GM19328 (cell line): Measurements from ENCODE around the gene SUMO1.

Experiments used
- ATAC-seq: cut with Tn5 transposase; IDR thresholded peaks from one replicate; pipeline ENCODE4 v1.9.1; 2021; ENCODE audit warnings: mild to moderate bottlenecking, moderate library complexity; ENCODE audit not compliant: unreplicated experiment

The SUMO1 gene

DNA sequence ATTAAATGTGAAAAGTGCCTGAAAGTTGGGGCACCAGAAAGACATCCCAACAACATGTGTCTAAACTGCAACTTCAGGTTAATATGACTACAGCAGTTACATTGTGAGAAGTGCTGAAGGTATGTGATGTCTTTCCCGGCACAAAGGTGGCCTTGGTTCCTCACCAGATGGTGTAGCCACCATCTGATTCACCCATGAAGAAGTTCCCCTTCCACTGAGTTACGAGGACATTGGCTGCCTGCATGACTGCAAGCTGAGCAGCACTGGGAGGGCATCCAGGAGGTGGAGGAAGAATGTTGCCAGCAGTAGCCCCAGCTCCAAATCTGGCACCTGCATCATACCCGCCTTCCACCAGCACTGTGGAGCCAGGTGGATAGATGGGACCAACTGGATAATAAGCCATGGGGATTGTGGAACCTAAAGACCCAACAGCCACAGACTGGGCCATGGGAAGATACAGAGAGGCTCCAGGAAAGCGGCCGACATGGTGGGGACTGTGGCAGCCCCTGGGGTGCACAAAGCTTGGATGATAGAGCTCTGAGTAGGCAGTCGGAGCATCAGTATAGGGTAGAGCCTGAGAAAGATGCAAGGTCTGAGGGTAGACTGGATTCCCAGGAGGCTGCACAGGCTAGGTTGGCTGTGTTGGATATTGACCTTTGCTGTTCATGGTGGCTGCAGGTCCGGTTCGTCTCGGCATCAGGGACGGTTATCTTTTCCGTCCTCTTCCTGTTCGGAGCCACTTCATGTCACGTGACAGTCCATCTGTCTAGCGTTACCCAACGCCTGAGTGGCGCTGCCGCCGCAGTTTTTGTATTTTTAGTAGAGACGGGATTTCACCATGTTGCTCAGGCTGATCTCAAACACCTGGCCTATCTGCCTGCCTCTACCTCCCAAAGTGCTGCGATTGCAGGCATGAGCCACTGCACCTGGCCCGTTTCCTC lies 36.9 kb downstream of the SUMO1 start:
- ATAC-seq = no peak

DNA sequence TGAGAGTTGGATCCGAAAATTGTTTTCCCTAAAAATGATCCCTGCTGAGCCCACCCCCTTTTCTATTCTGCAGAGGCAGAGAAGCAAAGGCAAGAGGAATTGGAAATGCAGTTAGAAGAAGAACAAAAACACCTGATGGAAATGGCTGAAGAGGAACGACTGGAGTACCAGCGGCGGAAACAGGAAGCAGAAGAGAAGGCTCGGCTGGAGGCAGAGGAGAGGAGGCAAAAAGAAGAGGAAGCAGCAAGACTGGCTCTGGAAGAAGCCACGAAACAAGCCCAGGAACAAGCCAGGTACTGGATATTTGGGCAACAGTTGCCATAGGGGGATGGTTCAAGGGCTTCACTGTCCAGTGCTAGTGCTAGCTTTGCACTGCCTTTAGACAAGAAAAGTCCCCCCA lies 41.7 kb downstream of the SUMO1 start:
- ATAC-seq = no peak

DNA sequence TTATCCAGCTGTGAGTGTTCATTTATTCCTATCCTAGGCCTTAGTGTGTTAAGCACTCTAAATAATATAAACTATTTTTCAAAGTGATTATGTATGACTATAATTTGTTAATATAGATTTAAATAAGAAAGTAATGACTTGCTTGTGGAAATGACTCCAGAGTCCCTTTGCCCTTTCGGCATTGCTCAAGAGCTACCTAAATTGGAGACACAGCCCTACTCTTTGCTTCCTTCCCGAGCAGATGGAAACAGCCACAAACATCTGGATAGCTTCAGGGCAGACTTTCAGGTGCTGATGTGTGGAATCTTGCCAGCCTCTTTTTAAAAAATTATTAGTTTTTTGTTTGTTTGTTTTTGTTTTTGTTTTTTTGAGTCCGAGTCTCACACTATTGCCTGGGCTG lies 44.0 kb downstream of the SUMO1 start:
- ATAC-seq = no peak

DNA sequence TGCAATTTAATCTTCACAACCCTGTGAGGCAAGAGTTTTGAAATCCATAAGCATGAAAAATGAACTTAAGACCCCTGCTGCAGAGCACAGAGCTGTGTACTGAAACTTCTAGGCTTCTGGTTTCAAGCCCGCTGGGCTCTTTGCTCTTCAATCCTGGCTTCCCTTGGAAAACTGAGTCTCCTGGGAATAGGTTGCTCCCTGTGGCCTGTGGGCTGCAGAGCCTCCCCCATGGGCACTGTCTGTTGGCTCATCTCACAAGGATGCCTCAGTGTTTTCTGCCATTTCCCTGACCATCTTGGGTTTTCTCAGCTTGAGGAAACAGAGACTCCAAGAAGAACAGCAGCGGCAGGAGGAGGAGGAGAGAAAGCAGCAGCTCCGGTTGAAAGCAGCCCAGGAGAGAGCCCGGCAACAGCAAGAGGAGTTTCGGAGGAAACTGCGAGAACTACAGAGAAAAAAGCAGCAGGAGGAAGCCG lies 44.5 kb downstream of the SUMO1 start:
- no peak for ATAC-seq

DNA sequence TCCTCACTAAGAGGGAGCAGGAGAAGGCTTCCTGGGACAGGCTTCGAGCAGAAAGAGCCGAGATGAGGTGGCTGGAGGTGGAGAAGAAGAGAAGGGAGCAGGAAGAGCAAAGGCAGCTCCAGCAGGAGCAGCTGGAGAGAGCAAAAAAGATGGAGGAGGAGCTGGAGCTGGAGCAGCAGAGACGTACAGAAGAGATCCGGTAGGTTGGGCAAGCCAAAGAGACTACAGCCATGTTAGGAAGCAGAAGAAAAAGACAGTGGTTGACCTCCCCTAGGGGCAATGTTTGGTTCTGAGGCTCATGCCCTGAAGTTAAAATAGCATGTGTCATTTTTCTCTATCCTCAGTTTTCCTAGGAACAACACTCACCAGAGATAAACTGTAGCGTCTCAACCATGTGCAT lies 45.1 kb downstream of the SUMO1 start:
- no peak for ATAC-seq

DNA sequence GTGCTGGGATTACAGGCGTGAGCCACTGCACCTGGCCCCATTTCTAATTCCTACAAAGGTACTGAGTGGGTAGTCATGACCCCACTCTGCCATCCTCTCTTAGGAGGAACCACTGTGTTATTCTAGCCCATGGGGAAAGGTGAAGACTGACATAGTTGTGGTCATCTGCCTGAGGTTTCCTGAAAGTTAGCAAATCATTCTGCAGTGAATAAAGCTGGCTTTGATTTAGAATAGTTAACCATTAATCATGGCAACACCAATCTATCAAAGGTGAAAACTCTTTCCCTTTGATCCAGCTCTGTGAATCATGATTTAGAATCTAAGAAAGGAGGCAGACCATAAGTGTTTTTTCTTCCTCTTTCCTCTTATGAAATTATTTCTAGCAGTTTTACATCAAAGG lies 50.8 kb downstream of the SUMO1 start:
- no peak for ATAC-seq

DNA sequence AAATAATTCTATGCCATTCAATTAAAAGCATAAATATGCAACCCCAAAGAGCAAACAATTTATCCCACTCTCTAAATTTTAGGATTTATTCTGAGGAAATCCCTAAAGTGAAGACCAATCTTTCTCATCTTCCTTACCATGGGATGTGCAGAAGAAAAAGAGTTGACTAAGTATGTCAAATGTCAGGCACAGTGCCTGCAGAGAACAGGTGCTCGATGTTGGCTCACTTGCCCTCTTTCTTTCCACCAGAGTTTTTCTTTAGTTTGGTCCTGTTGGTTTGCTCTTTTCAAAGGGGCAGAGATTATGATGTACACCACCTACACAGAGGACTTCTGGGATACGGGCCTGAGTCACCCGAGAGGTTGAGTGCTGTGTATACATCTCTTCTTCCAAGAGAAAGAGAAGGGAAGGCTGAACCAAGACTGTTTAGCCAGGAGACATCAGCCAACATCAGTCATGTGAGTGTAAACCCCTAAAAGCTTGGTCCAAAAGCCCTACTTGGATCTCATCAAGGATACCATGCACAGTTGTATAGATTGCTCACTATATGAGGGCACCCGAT lies 51.7 kb downstream of the SUMO1 start:
- no peak for ATAC-seq

DNA sequence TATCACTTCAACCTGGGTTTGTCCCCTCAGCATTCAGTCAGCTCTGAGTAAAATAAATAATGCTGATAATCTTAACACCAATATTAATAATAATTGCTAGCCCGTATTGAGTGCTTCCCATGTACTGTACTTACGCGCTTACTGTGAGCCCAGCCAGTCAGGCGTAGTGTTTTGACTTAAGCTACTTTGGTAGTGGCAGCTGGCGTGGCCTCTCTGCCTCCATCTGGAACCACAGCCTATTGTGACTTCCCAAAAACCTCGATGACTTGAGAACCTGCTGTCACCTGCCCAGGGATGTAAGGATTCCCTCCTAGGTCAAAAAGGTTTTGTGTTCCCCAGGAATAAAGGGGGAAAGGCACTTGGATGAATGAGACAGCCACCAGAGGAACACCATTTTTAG lies 53.2 kb downstream of the SUMO1 start:
- ATAC-seq = no peak

DNA sequence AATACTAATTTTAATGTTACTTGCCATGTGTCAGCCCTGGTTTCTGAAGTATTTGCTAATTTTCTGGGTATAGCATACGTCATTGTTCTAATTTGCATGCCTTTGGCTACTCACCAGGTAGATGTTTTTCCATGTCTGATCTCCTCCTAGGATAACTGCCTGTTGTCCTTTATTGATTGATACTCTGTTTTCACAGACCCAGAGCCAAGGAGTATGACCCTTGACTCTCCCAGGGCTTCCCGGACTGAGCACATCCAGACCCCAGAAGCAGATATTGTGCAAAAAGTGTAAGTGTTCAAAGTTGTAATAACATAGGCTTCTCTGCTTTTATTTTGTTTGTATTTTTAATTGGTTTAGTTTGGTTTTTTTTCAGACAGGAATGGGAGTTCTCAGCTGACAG lies 53.8 kb downstream of the SUMO1 start:
- no peak for ATAC-seq

DNA sequence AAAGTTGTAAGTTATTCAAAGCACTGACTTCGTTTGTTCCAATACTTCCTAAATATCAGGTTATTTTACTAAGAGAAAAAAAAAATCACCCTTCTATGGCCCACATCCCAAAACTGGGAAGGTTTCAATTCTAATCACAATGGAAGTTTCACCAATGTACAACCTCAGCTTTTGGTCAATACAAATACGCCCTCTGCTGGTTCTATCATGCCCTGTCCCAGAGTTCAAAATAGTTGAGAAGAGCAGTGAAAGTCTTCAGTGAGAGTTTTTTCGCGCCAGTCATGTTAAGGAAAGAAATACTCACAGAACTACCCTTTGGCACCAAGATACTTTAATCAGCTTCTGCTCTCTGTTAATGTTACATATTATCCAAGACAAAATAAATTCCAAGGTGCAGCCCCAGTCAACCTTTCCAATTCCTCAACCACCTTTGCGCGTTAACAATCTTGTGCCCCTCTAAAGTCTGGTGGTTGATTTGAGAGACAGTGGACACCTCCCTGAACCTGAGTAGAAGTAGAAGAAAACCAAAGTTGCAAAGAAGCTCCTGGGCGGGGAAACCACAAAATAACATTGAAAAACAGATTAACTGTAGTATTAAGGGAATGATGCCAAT lies 59.9 kb downstream of the SUMO1 start:
- ATAC-seq = no peak

DNA sequence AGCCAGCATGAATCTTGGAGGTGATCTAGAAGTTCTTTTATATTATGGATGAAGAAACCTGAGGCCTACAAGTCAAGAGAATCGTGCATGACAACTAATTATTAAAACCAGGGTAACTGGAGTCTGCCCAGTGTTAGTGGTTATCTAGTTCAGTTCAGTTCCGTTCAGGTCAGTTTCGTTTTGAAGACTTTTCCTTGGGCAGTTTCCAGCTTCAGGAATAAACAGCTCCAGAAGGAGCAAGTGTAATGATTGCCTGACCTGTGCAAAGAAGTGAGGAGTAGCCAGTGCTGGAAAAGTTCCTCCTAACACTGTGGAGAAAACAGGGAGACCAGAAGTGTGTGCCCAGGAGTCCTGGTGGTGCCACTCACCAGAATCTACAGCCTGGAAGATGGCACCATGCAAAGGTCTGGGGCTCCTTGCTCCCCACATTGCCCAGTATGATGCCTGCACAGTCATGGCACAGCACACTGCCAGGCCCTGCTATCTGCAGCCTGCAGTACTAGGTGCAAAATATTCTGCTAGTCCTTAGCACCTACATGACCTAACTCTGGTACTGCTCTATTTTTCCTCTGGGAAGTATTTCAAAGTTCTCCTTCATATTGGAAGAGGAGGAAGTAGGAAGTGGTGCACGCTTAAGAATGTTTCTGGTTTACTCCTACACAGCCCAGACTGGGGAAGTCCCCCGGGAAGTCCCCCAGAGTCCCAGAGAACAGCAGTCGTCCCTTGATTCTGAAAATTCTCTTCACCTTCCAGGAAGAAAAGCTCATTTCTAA lies 65.8 kb downstream of the SUMO1 start:
- no peak for ATAC-seq

DNA sequence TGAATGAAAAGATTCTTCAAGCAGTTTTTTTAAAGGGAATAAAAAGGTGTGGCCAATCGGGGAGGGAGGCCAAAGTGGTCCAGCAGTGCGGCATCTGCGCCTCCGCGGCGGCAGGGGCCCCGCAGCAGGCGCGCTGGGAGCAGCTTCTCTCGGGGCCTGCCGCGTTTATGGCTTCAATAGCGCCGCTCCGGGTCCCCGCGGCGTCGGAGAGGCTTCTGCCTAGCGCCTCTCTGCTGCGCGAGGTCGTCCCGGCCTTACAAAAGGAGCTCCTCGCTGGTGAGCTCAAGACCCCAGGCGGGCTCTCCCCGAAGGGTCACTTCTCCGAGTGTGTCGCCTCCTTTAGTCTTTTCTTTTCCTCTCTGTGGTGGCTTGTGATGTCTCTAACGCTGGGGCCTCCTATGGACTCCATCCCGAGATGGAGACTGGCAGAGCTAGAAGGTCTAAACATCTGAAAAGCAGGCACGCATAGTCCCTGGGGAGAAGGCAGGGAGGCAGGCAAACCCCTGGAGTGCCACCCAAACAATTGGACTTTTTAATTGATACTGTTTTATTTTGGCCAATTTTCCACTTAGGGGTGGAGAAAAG lies 67.1 kb downstream of the SUMO1 start:
- no peak for ATAC-seq

DNA sequence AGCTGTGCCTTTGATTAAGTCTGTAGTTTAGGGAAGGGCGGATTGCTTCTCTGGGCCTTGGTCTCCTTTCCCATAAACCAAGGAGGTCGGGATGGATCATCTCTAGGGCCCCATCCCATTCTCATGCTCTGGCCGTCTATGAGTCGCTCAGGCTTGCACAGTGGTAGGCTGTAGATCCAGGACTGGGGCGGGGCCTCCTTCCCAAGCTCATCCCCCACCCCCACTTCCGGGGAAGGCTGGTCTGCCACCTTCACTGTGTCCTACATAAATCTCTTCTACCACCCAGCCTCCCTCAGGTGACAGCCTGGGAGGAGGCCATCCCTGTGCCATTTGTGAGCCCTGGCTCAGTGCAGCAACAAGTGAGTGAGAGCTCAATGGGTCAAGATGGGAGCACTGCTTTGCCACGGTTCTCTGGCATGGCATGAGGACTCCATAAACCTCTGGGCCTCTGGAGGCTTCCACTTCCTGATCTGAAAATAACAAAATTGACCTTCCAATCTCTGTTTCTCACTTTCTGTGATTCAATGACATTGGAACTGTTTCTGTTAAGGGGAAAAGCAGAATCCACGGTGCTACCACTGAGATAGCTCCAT lies 68.5 kb downstream of the SUMO1 start:
- no peak for ATAC-seq

DNA sequence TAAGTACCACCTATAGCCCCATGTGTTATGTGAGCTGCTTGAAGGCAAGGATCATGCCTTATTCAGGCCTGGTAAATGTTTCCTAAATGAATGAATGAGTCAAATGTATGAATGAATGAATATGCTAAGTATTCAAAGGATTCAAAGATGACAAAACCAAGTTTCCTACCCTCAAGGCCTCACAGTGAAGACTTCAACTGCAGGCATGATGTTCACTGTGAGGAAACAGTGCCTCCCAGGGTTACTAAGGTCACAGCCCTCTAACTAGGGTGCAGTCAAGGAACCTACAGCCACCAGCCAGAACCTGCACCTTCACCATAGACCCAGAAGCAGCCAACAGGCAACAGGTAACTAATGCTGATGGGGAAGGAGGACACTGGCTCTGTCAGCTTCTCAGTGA lies 69.3 kb downstream of the SUMO1 start:
- no peak for ATAC-seq

DNA sequence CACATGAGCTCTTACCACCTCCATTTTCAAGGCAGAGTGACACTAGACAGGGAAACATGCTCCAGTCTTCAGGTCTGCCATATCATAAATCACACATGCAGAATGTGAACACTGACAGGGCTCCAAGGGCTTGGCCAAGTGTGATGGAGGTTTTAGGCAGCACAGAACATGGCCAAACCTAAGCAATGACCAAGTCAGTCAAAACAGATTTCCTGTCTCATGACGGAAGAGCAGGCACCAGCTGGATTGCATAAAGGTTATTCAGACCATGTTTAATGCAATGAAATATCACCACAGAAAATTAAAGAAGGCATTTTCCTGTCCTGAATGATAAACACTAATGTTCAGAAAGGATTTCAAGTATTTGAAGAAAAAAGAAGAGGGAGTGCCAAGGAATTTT lies 72.5 kb downstream of the SUMO1 start:
- ATAC-seq = no peak

DNA sequence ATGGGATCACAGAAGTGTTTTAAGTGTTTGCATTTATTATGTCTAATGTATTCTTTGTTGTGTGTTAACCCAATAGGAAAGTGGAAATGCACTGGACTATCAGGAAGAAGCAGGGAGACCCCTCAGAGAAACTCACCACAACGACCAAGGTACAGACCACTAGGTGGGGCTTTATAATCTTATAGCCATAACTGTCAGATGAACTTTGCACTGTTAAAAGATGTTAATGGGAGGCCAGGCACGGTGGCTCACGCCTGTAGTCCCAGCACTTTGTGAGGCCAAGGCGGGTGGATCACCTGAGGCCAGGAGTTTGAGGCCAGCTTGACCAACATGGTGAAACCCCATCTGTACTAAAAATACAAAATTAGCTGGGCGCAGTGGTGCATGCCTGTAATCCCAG lies 73.2 kb downstream of the SUMO1 start:
- ATAC-seq = no peak

DNA sequence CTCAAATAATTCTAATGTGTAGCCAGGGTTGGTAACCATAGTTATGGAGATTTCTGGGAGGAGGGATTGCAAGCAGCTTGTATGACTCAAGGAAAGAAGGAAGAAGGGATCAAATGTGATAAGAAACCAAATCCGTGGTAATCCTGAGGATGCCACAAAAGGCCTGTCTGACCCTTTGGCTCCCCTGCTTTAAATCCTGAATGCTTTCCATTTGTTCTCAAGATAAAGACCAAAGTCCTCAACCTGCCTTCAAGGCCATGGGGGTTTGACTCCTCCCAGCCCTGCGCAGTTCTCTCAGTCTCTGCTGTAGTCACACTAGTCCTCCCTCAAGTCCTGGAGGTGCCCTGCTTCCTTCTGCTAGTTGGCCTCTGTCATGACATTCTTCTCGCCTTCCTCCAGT lies 74.0 kb downstream of the SUMO1 start:
- ATAC-seq = no peak

DNA sequence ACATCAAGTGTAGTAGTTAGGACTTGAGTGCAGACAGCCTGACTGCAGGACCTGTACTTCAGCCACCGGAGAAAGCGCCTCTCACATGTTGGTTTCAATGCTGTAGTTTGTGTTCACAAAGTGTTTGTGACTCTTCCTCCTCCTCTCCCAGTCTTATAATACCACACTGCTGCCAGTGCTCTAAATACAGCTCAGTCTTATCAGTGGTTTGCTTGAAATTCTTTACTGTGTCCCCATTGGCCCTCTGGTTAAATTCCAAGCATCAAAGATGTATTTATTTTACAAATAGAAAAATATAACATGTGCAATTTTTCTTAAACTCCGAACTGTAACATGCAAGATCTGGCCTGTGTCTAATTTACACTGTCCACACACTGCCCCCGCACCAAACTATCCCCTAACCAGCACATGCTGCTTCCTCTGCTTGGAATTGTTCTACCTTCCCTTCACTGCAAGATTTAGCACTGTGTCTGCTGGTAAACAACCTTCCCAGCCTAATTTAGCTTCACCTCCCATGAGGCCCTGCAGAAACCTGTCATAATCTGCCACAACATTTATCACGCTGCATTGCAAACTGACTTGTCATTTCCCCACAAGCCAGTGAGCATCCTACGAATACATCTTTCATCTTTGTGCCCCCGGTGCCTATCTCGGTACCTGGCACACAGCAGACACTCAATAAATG lies 77.1 kb downstream of the SUMO1 start:
- no peak for ATAC-seq

DNA sequence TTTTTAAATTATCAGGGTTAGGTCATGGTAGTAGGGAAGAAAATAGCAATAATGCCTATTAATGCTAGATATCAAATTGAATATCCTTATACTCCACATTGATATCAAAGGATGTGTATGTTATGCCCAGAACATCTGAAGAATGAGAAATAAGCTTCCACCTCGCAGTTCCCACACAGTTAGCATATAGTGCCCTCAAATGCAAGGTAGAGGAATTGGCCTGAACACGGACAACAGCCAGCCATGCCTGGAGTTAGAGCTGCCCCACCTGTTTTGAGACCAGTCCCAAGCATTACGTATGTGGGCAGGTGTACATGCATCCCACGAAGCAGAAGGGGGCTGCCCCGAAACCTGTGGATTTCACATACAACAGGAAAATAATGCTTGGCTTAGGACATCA lies 79.6 kb downstream of the SUMO1 start:
- no peak for ATAC-seq
